CD14-positive monocyte (primary cell): ENCODE results near the gene MAFF. TPM values are rescaled to one million over a fixed set of nuclear protein-coding genes. Genes with fewer than 3 reads are reported as not detected.

Experiments
- DNase-seq, 3 donors: peaks; one replicate each; pipeline ENCODE4 v3.0.0-alpha.2; 2011 to 2022
- H2AFZ ChIP-seq: 2 replicates; pipeline ENCODE4 v1.6.0; 2012; ENCODE audit warnings: mild to moderate bottlenecking, low read depth, low read length, inconsistent platforms; ENCODE audit not compliant: insufficient read depth, poor library complexity, severe bottlenecking
- H3K27ac ChIP-seq, 2 donors: 1 replicate in 1 of 2; 2 replicates in 1 of 2; pipeline ENCODE4 v1.5.1; 2012 to 2013; ENCODE audit warnings: low read length in 2 of 2, control low read depth in 1 of 2, inconsistent platforms in 1 of 2, low read depth in 1 of 2, mild to moderate bottlenecking in 1 of 2
- H3K27me3 ChIP-seq, 2 donors: one replicate each; pipeline versions ENCODE4 v1.6.0 to v1.6.1; 2011 to 2013; ENCODE audit warnings: low read length in 2 of 2; ENCODE audit not compliant: control insufficient read depth in 2 of 2, insufficient read depth in 2 of 2
- H3K36me3 ChIP-seq, 2 donors: replicated peaks in 1 of 2; 1 replicate in 1 of 2; 2 replicates in 1 of 2; pipeline versions ENCODE4 v1.5.1 to v1.6.1; 2012 to 2013; ENCODE audit warnings: low read length in 2 of 2, control low read depth in 1 of 2, inconsistent platforms in 1 of 2, mild to moderate bottlenecking in 1 of 2; ENCODE audit not compliant: insufficient read depth in 2 of 2, control insufficient read depth in 1 of 2
- H3K4me1 ChIP-seq, 2 donors: 1 replicate in 1 of 2; 2 replicates in 1 of 2; pipeline versions ENCODE4 v1.5.1 to v1.6.1; 2012 to 2013; ENCODE audit warnings: low read length in 2 of 2, control low read depth in 1 of 2, inconsistent platforms in 1 of 2, mild to moderate bottlenecking in 1 of 2, moderate library complexity in 1 of 2; ENCODE audit not compliant: insufficient read depth in 2 of 2, control insufficient read depth in 1 of 2
- H3K4me2 ChIP-seq: replicated peaks from 2 replicates; pipeline ENCODE3; 2012; ENCODE audit warnings: low read length, moderate library complexity, mild to moderate bottlenecking; ENCODE audit not compliant: poor library complexity, severe bottlenecking; ENCODE audit errors: extremely low read depth
- H3K4me3 ChIP-seq, 3 experiments: fragments of 200-600 bp in 1 of 3; sonication (generic) in 1 of 3; replicated peaks in 1 of 3; 1 replicate in 2 of 3; 2 replicates in 1 of 3; pipeline ENCODE4 v1.5.1; 2011 to 2013; ENCODE audit warnings: low read length in 3 of 3, mild to moderate bottlenecking in 3 of 3, control low read depth in 2 of 3, low read depth in 2 of 3, inconsistent platforms in 1 of 3, moderate library complexity in 1 of 3
- H3K79me2 ChIP-seq: 2 replicates; pipeline ENCODE4 v1.6.0; 2012; ENCODE audit warnings: mild to moderate bottlenecking, control low read depth, inconsistent platforms, low read length, moderate library complexity; ENCODE audit not compliant: insufficient read depth
- H3K9ac ChIP-seq: 2 replicates; pipeline ENCODE4 v1.6.0; 2017; ENCODE audit warnings: low read length, mild to moderate bottlenecking; ENCODE audit not compliant: insufficient read depth, poor library complexity, severe bottlenecking
- H3K9me3 ChIP-seq, 2 donors: replicated peaks in 1 of 2; 1 replicate in 1 of 2; 2 replicates in 1 of 2; pipeline versions ENCODE4 v1.5.1 to v1.6.1; 2012 to 2013; ENCODE audit warnings: low read length in 2 of 2, control low read depth in 1 of 2; ENCODE audit not compliant: control insufficient read depth in 1 of 2, insufficient read depth in 1 of 2
- H4K20me1 ChIP-seq: 2 replicates; pipeline ENCODE4 v1.6.0; 2012; ENCODE audit warnings: mild to moderate bottlenecking, low read length, control low read depth, moderate library complexity; ENCODE audit not compliant: insufficient read depth
- H3K27ac Mint-ChIP-seq, 7 donors: one replicate each; pipeline ENCODE4 v1.8.0; 2020; ENCODE audit warnings: mild to moderate bottlenecking in 7 of 7, mixed read lengths in 7 of 7, moderate library complexity in 6 of 7, inconsistent platforms in 2 of 7
- H3K27me3 Mint-ChIP-seq, 3 donors: one replicate each; pipeline ENCODE4 v1.8.0; 2021 to 2022; ENCODE audit warnings: low read depth in 3 of 3, mild to moderate bottlenecking in 3 of 3, mixed read lengths in 3 of 3, moderate library complexity in 3 of 3, inconsistent platforms in 1 of 3
- H3K36me3 Mint-ChIP-seq, 2 donors: one replicate each; pipeline ENCODE4 v1.8.0; 2020; ENCODE audit warnings: mixed read lengths in 2 of 2, inconsistent platforms in 1 of 2, mild to moderate bottlenecking in 1 of 2
- H3K4me1 Mint-ChIP-seq: one replicate; pipeline ENCODE4 v1.8.0; 2020; ENCODE audit warnings: mild to moderate bottlenecking, mixed read lengths
- H3K4me3 Mint-ChIP-seq, 2 donors: one replicate each; pipeline ENCODE4 v1.8.0; 2020; ENCODE audit warnings: mild to moderate bottlenecking in 2 of 2, mixed read lengths in 2 of 2, moderate library complexity in 1 of 2
- H3K9me3 Mint-ChIP-seq, 7 donors: one replicate each; pipeline ENCODE4 v1.8.0; 2020 to 2022; ENCODE audit warnings: mixed read lengths in 7 of 7, mild to moderate bottlenecking in 6 of 7, moderate library complexity in 6 of 7, inconsistent platforms in 2 of 7
- CTCF ChIP-seq: fragments of 200-600 bp; IDR thresholded peaks from one replicate; pipeline ENCODE4 v1.8.0; 2022; ENCODE audit warnings: antibody characterized with exemption, mild to moderate bottlenecking
- WGBS: methylation state at CpG from one replicate; pipeline ENCODE4 v1.1.5; 2013; ENCODE audit warnings: missing lambda C conversion rate; ENCODE audit not compliant: insufficient coverage; 5-methylcytosine and 5-hydroxymethylcytosine counted together
- intact Hi-C, 2 donors: fragments of 100-400 bp; cut with micrococcal nuclease; formaldehyde crosslinking; loops; one replicate each; pipeline versions ENCODE4 v1.15.0 to v1.15.1; 2023
- polyA plus RNA-seq, 3 donors: library from polyadenylated mRNA; depleted of rRNA in 1 of 3; unstranded in 2 of 3; stranded (reverse) in 1 of 3; fragments of 300-500 nt in 2 of 3; fragments of >200 nt in 1 of 3; fragmentation: Illumina TruSeq in 2 of 3; gene quantifications; 1 replicate in 2 of 3; 2 replicates in 1 of 3; pipeline ENCODE4 v1.2.3, GENCODE V29; 2012 to 2021

MAFF gene
- polyA plus RNA-seq, 3 donors, result 1.5 to 67.3 (median 2.0) TPM

GRCh38 chr22:38257181-38257580 is 55.4 kb downstream of the MAFF start:
- no peak for DNase-seq
- H2AFZ ChIP-seq, result no peak overlapping the region
- no peaks in the 10 kb centered on the region for H3K9me3 ChIP-seq
- Mint-ChIP-seq H3K27me3 (peaks cover 0 to 5% (median 0%) of the 10 kb centered on the region in 3 donors), H3K9me3 (peaks cover 0 to 2% (median 0%) of the 10 kb centered on the region in 7 donors), H3K36me3 (peaks cover under 1 to 1% of the 10 kb centered on the region in 2 donors), H3K4me3 (no peak overlapping the region), H3K27ac (no peak overlapping the region), H3K4me1 (peaks cover 52% of the 10 kb centered on the region)
- no peak overlapping the region for H3K4me2 ChIP-seq
- H3K79me2 ChIP-seq, result peaks cover 9% of the 10 kb centered on the region
- peaks cover 34 to 45% of the 10 kb centered on the region in 2 donors for H3K4me1 ChIP-seq
- intact Hi-C loops, result no loop called here
- no peak overlapping the region for H3K4me3 ChIP-seq
- no peak for TF ChIP-seq CTCF
- no peaks in the 10 kb centered on the region for H3K27me3 ChIP-seq
- H3K36me3 ChIP-seq, result no peaks in the 10 kb centered on the region
- peaks cover 48% of the 10 kb centered on the region for H4K20me1 ChIP-seq
- no peak overlapping the region for H3K27ac ChIP-seq
- no peak overlapping the region for H3K9ac ChIP-seq
- WGBS, result 74% methylated on average over 6 of the region's 14 CpGs

GRCh38 chr22:38257650-38258250 is 56.0 kb downstream of the MAFF start:
- no peak overlapping the region for H3K4me2 ChIP-seq
- peaks cover 0 to 5% (median 0%) of the 10 kb centered on the region in 3 donors for H3K27me3 Mint-ChIP-seq

More at GRCh38 chr22:38257650-38258250, 56.0 kb downstream of the MAFF start:
- peaks cover 3% of the 10 kb centered on the region in 2 donors for H3K36me3 Mint-ChIP-seq
- Histone ChIP-seq H3K4me1 (peaks cover 34 to 45% of the 10 kb centered on the region in 2 donors), H3K27me3 (no peaks in the 10 kb centered on the region), H3K79me2 (peaks cover 5% of the 10 kb centered on the region), H3K4me3 (no peak overlapping the region), H3K9ac (no peak overlapping the region), H4K20me1 (peaks cover 47% of the 10 kb centered on the region), H3K27ac (no peak overlapping the region), H3K36me3 (no peaks in the 10 kb centered on the region), H3K9me3 (no peaks in the 10 kb centered on the region), H2AFZ (no peak overlapping the region)
- H3K27ac Mint-ChIP-seq, result peak overlapping the region in 1 of 7 donors; percentile 30
- 83% methylated on average over 1 of the region's 4 CpGs for WGBS
- H3K4me3 Mint-ChIP-seq, result no peak overlapping the region
- no peak for TF ChIP-seq CTCF
- DNase-seq, result no peak
- intact Hi-C loops, result no loop called here
- peaks cover 55% of the 10 kb centered on the region for H3K4me1 Mint-ChIP-seq
- peaks cover 0 to 2% (median 0%) of the 10 kb centered on the region in 7 donors for H3K9me3 Mint-ChIP-seq
